K562 (cell line): ENCODE data around the gene RSBN1L. TPM values are rescaled to one million over a fixed set of nuclear protein-coding genes. Genes with fewer than 3 reads are reported as not detected.
A peak's percentile ranks its signal among the peaks of the same experiment; 100 is the strongest.

Source experiments
- ELF1 ChIP-seq: fragments of 200-800 bp; sonication (Bioruptor generic); IDR thresholded peaks from 2 replicates; pipeline ENCODE4 v1.6.1; 2016; ENCODE audit warnings: missing genetic modification characterization, missing compliant biosample characterization
- HNRNPLL ChIP-seq: fragments of 200-400 bp; formaldehyde crosslinking; IDR thresholded peaks from 2 replicates; pipeline ENCODE4 v1.6.1; 2017; ENCODE audit warnings: low read length, low read depth, mild to moderate bottlenecking; ENCODE audit not compliant: poor library complexity, severe bottlenecking
- MCM2 ChIP-seq: fragments of 450-650 bp; IDR thresholded peaks from 2 replicates; pipeline ENCODE4 v1.6.1; 2017; ENCODE audit warnings: low read depth, mild to moderate bottlenecking
- NCOR1 ChIP-seq: fragments of 450-650 bp; IDR thresholded peaks from 2 replicates; pipeline ENCODE4 v1.6.1; 2016; ENCODE audit warnings: mild to moderate bottlenecking, moderate library complexity
- NFRKB ChIP-seq: fragments of 450-650 bp; IDR thresholded peaks from 2 replicates; pipeline ENCODE4 v1.6.1; 2016; ENCODE audit warnings: low read depth
- PHF21A ChIP-seq: fragments of 450-650 bp; IDR thresholded peaks from 2 replicates; pipeline ENCODE4 v1.6.1; 2017; ENCODE audit warnings: low read depth, borderline replicate concordance
- SREBF2 ChIP-seq: sonication (generic); formaldehyde crosslinking; IDR thresholded peaks from 2 replicates; pipeline ENCODE4 v1.4.0; 2020; ENCODE audit warnings: mild to moderate bottlenecking, missing genetic modification reagents
- ZBED1 ChIP-seq: IDR thresholded peaks from 2 replicates; pipeline ENCODE4 v1.6.1; 2014
- ZNF696 ChIP-seq: fragments of 250-450 bp; sonication (Bioruptor Pico); conservative IDR thresholded peaks from 2 replicates; pipeline ENCODE4 v1.4.0; 2020; ENCODE audit warnings: mild to moderate bottlenecking, moderate library complexity
- ZNF780A ChIP-seq: fragments of 250-450 bp; sonication (Bioruptor Pico); IDR thresholded peaks from 2 replicates; pipeline ENCODE4 v1.5.0; 2021; ENCODE audit warnings: mild to moderate bottlenecking
- polyA plus RNA-seq, 8 experiments: library from polyadenylated mRNA; depleted of rRNA in 4 of 8; stranded (reverse) in 5 of 8; unstranded in 3 of 8; fragments of >200 nt; fragmentation: Nextera tagmentation in 2 of 8; fragmentation: Illumina TruSeq in 1 of 8; extraction: Ambion mirVana in 2 of 8; extraction: Trizol in 1 of 8; gene quantifications; 2 replicates each; pipeline versions ENCODE4 v1.2.1 to v1.2.3, GENCODE V29; 2011 to 2014; ENCODE audit warnings: inconsistent platforms in 1 of 8, missing spikeins in 1 of 8
- total RNA-seq, 7 experiments: library from RNA; depleted of rRNA in 6 of 7; stranded (reverse); fragments of >200 nt in 6 of 7; fragmentation: Illumina TruSeq in 2 of 7; extraction: Trizol in 2 of 7; gene quantifications; 2 replicates each; pipeline versions ENCODE4 v1.2.1 to v1.2.3, GENCODE V29; 2011 to 2021; ENCODE audit warnings: low replicate concordance in 1 of 7
- TF ChIP-seq, protein P1 (sequence below): fragments of 250-450 bp; sonication (Bioruptor Pico); IDR thresholded peaks from 2 replicates; pipeline ENCODE4 v1.5.0; 2021; ENCODE audit warnings: mild to moderate bottlenecking, moderate library complexity
- TF ChIP-seq, protein P2 (sequence below), 2 experiments: IDR thresholded peaks; 2 replicates each; pipeline ENCODE4 v1.6.1; 2012; ENCODE audit warnings: improper control_type of control experiment in 2 of 2, low read depth in 2 of 2, low read length in 2 of 2, borderline replicate concordance in 1 of 2
- TF ChIP-seq, protein P3 (sequence below): fragments of 250-450 bp; sonication (Bioruptor Pico); IDR thresholded peaks from 2 replicates; pipeline ENCODE4 v1.6.1; 2021; ENCODE audit warnings: mild to moderate bottlenecking
- TF ChIP-seq, protein P4 (sequence below): fragments of 250-450 bp; sonication (Bioruptor Pico); IDR thresholded peaks from 2 replicates; pipeline ENCODE4 v1.8.0; 2021; ENCODE audit warnings: mild to moderate bottlenecking, moderate library complexity
- TF ChIP-seq, protein P5 (sequence below): fragments of 200-800 bp; sonication (Bioruptor generic); IDR thresholded peaks from 2 replicates; pipeline ENCODE4 v1.6.1; 2016; ENCODE audit warnings: missing genetic modification characterization, missing compliant biosample characterization

RSBN1L gene
- total and polyA plus RNA-seq, 9 of the 15 experiments (the other 6 are each of a cell fraction or from before 2014, with no cell fraction given) = 6.2 to 35.2 (median 20.1) TPM

DNA sequence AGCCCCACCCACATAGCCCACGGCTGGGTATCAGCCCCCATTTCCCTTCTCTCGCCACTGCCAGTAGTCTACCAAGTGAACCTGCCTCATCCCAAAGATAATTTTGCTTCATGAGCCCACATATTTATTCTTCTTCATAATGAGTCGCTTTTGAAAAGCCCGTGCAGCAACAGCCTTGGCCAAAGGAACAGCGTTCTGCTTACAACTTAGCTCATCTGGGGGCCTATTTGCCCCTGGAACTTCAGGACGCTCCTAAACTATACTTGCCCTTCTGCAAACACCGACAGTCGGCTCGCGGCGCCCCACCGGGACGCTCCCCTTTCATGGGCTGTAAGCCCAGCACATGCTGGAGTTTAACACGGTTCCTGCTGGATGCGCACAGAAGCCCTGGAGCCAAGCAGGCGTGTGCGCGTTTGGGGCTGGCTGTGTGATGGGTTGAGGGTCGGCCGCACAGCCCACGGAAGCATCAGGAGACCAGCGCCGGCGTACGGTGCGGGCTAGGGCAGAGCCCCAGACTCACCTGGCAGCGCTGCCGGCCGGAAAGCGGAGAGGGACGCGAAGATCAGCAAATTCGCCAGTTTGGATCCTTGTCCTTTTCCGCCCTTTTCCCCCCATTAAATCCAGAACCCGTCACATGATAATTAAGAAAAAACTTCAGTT, 101.6 kb downstream of the RSBN1L start (continued):
- TF ChIP-seq, protein P1, sequence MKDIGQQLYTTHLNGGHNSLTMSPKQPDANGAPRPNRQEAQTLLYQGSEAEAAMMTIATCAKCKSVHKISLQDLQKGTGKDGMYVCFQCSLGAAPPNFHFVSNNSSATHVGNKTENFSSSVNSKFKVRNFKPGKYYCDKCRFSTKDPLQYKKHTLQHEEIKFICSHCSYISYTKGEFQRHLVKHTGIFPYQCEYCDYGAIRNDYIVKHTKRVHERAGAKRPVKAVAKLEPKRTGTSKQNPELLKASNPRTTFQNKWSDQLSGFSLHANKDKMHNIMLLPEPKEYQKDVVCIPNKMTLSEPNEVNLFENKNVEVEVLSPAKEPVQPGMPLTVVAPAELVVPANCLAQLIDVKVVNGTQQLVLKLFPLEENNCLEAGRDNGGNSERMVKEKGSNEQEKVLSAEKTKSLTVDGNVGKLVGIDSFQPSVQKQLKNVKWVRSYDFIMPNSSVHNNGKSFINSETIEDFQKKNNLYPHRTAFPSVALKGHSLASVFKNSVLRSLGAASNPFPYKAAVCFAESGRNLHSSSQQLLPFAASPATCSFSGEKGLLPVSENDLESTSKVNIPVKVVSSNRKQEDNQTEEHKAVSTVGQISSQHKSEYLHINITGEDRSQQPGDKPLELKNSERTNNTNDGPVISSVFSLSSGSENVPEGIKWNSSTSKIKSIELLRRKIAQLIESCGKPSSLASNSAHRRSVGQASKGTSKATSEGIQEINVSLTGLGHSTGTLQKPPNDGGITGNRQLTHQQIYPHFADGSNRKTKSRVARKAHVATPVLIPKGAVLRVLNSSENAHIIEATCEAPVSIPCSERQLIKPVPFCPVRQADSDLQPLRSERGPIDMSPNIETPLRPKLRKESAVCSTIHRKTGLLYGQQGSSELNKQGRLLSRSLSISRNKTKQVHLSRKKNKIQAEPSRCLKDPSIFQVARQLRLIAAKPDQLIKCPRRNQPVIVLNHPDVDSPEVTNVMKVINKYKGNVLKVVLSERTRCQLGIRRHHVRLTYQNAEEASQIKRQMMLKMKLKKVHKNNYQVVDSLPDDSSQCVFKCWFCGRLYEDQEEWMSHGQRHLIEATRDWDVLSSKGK (CRISPR knock-in tag) = no peak
- no peak for TF ChIP-seq ZNF696
- no peak for TF ChIP-seq HNRNPLL
- no peak for TF ChIP-seq MCM2
- TF ChIP-seq NCOR1 = no peak
- TF ChIP-seq, protein P2, sequence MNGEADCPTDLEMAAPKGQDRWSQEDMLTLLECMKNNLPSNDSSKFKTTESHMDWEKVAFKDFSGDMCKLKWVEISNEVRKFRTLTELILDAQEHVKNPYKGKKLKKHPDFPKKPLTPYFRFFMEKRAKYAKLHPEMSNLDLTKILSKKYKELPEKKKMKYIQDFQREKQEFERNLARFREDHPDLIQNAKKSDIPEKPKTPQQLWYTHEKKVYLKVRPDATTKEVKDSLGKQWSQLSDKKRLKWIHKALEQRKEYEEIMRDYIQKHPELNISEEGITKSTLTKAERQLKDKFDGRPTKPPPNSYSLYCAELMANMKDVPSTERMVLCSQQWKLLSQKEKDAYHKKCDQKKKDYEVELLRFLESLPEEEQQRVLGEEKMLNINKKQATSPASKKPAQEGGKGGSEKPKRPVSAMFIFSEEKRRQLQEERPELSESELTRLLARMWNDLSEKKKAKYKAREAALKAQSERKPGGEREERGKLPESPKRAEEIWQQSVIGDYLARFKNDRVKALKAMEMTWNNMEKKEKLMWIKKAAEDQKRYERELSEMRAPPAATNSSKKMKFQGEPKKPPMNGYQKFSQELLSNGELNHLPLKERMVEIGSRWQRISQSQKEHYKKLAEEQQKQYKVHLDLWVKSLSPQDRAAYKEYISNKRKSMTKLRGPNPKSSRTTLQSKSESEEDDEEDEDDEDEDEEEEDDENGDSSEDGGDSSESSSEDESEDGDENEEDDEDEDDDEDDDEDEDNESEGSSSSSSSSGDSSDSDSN (IDR thresholded peaks at IDR 0.05; ENCODE audit: borderline replicate concordance in 1 of 2, low read depth in 2 of 2, low read length in 2 of 2) = peak in 1 of 2 experiments; percentile 54; a peak in 1 of 4 replicates
- peak; percentile 83; the same call in 1 of the 2 replicates for TF ChIP-seq ELF1 (tag)
- TF ChIP-seq, protein P3, sequence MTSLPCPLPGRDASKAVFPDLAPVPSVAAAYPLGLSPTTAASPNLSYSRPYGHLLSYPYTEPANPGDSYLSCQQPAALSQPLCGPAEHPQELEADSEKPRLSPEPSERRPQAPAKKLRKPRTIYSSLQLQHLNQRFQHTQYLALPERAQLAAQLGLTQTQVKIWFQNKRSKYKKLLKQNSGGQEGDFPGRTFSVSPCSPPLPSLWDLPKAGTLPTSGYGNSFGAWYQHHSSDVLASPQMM (CRISPR knock-in tag) = no peak
- TF ChIP-seq, protein P4, sequence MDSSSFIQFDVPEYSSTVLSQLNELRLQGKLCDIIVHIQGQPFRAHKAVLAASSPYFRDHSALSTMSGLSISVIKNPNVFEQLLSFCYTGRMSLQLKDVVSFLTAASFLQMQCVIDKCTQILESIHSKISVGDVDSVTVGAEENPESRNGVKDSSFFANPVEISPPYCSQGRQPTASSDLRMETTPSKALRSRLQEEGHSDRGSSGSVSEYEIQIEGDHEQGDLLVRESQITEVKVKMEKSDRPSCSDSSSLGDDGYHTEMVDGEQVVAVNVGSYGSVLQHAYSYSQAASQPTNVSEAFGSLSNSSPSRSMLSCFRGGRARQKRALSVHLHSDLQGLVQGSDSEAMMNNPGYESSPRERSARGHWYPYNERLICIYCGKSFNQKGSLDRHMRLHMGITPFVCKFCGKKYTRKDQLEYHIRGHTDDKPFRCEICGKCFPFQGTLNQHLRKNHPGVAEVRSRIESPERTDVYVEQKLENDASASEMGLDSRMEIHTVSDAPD (CRISPR knock-in tag) = no peak
- no peak for TF ChIP-seq ZNF780A (CRISPR knock-in tag)
- TF ChIP-seq PHF21A = no peak
- TF ChIP-seq, protein P5, sequence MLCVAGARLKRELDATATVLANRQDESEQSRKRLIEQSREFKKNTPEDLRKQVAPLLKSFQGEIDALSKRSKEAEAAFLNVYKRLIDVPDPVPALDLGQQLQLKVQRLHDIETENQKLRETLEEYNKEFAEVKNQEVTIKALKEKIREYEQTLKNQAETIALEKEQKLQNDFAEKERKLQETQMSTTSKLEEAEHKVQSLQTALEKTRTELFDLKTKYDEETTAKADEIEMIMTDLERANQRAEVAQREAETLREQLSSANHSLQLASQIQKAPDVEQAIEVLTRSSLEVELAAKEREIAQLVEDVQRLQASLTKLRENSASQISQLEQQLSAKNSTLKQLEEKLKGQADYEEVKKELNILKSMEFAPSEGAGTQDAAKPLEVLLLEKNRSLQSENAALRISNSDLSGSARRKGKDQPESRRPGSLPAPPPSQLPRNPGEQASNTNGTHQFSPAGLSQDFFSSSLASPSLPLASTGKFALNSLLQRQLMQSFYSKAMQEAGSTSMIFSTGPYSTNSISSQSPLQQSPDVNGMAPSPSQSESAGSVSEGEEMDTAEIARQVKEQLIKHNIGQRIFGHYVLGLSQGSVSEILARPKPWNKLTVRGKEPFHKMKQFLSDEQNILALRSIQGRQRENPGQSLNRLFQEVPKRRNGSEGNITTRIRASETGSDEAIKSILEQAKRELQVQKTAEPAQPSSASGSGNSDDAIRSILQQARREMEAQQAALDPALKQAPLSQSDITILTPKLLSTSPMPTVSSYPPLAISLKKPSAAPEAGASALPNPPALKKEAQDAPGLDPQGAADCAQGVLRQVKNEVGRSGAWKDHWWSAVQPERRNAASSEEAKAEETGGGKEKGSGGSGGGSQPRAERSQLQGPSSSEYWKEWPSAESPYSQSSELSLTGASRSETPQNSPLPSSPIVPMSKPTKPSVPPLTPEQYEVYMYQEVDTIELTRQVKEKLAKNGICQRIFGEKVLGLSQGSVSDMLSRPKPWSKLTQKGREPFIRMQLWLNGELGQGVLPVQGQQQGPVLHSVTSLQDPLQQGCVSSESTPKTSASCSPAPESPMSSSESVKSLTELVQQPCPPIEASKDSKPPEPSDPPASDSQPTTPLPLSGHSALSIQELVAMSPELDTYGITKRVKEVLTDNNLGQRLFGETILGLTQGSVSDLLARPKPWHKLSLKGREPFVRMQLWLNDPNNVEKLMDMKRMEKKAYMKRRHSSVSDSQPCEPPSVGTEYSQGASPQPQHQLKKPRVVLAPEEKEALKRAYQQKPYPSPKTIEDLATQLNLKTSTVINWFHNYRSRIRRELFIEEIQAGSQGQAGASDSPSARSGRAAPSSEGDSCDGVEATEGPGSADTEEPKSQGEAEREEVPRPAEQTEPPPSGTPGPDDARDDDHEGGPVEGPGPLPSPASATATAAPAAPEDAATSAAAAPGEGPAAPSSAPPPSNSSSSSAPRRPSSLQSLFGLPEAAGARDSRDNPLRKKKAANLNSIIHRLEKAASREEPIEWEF (CRISPR knock-in tag) = no peak
- TF ChIP-seq SREBF2 = no peak
- no peak for TF ChIP-seq NFRKB
- TF ChIP-seq ZBED1 = no peak
